ENCODE measurements around the gene KCNIP2.
A peak's percentile ranks its signal among the peaks of the same experiment; 100 is the strongest.

KCNIP2 gene

GRCh38 chr10:101843032-101844021 lies at the start of gene KCNIP2:
KCNIP2 (minus strand) TSS chr10:101843800; CDS start chr10:101843568, 232 bp downstream.
- no peak within 1 kb of the TSS for H3K4me3 ChIP-seq (ENCODE audit: low read length)
- TF ChIP-seq, protein P1, sequence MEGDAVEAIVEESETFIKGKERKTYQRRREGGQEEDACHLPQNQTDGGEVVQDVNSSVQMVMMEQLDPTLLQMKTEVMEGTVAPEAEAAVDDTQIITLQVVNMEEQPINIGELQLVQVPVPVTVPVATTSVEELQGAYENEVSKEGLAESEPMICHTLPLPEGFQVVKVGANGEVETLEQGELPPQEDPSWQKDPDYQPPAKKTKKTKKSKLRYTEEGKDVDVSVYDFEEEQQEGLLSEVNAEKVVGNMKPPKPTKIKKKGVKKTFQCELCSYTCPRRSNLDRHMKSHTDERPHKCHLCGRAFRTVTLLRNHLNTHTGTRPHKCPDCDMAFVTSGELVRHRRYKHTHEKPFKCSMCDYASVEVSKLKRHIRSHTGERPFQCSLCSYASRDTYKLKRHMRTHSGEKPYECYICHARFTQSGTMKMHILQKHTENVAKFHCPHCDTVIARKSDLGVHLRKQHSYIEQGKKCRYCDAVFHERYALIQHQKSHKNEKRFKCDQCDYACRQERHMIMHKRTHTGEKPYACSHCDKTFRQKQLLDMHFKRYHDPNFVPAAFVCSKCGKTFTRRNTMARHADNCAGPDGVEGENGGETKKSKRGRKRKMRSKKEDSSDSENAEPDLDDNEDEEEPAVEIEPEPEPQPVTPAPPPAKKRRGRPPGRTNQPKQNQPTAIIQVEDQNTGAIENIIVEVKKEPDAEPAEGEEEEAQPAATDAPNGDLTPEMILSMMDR (IDR thresholded peaks at IDR 0.05; ENCODE audit: insufficient read depth, low read depth, low read length, missing control alignments), result peak; percentile 29
- no peak for DNase-seq (ENCODE audit: low read depth)

DNA sequence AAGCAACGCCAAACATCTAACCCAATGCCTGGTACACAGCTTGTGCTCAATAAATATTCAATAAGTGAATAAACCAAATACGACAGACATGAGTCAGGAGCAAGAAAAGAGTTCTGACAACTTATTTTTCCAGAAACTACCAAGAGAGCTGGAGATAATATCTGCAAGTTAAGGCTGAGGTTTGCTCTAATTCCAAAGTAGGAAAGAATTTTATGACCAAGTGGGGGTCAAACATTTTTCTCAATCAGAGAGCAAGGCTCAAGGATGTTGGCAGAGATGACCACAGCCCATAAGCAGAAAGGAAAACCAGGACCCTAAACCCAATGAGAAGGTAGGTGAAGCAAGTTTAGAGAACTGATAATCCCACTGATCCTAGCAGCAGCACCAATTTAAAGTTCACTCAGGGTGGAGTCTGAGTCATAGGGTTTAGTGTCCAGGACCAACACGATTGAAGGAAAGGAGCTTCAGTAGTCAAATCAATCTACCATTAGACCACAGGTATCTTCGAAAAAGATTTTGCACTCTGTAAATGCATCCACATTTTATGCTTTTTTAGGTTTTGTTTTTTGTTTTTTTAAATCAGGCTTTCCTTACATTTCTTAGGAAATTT lies 49.3 kb upstream of the KCNIP2 start:
- TF ChIP-seq, protein P1 (IDR thresholded peaks at IDR 0.05; ENCODE audit: insufficient read depth, low read depth, low read length, missing control alignments), result no peak
- DNase-seq (ENCODE audit: low read depth), result no peak
- no peak overlapping the region for H3K4me3 ChIP-seq (ENCODE audit: low read length)

GRCh38 chr10:101889256-101890210 lies 45.9 kb upstream of the KCNIP2 start:
- no peak overlapping the region for H3K4me3 ChIP-seq (ENCODE audit: low read length)
- peak; percentile 75 for DNase-seq (ENCODE audit: low read depth)
- TF ChIP-seq, protein P1 (IDR thresholded peaks at IDR 0.05; ENCODE audit: insufficient read depth, low read depth, low read length, missing control alignments), result peak; percentile 91

DNA sequence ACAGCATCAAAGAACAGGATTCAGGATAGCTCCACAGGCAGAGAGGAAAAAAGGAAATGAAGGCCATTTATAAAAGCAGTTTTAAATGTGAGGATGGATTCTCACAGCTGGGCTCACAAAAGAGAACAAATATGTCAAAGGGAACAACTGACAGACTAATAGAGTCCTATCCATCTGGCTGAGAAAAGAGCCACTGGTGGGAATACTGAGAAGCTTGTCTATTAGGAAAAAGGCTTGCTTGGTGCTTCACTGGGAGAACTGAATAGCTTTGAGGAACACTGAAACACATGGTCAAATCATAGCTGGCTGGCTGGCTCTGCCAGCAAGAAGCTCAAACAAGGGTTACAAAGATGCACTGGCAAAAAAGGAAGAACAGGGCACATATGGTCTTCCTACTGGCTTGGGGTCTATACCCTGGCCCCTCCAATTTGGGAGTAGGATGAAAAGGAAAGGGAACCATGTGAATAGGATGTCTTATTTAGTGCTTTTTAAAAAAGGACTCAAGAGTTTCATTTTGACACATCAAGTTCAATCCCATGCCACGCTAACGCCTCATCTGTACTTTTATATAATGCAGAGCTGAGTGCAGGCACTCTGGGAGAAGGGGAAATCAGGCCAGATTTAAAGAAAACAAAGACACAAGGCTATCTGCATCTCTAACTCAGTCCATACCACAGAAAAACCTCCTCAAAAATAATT lies 44.8 kb upstream of the KCNIP2 start:
- no peak for DNase-seq (ENCODE audit: low read depth)
- no peak overlapping the region for H3K4me3 ChIP-seq (ENCODE audit: low read length)
- TF ChIP-seq, protein P1 (IDR thresholded peaks at IDR 0.05; ENCODE audit: insufficient read depth, low read depth, low read length, missing control alignments), result no peak

- no peak overlapping the region for H3K4me3 ChIP-seq (ENCODE audit: low read length)
- no peak for DNase-seq (ENCODE audit: low read depth)
- TF ChIP-seq, protein P1 (IDR thresholded peaks at IDR 0.05; ENCODE audit: insufficient read depth, low read depth, low read length, missing control alignments), result no peak
Observed at GRCh38 chr10:101887775-101888174, 44.2 kb upstream of the KCNIP2 start.

Data from epithelial cell of esophagus (primary cell).